Renal cortex interstitium (tissue), 11 donors: ENCODE measurements around the gene MEGF11. TPM values are rescaled to one million over a fixed set of nuclear protein-coding genes. Genes with fewer than 3 reads are reported as not detected.

ENCODE experiments used
- DNase-seq, 11 donors: peaks; one replicate each; pipeline ENCODE4 v3.0.0-alpha.2; 2013; ENCODE audit warnings: low read depth in 9 of 11, low spot score in 4 of 11; ENCODE audit errors: extremely low read depth in 1 of 11
- polyA plus RNA-seq, 3 donors: library from polyadenylated mRNA; unstranded; fragments of 120-200 nt; gene quantifications; one replicate each; pipeline ENCODE4 v1.2.1, GENCODE V29; 2013; ENCODE audit not compliant: insufficient read length in 3 of 3

Gene MEGF11
- polyA plus RNA-seq, 3 donors, result 1.6 to 3.3 (median 2.3) TPM

DNA sequence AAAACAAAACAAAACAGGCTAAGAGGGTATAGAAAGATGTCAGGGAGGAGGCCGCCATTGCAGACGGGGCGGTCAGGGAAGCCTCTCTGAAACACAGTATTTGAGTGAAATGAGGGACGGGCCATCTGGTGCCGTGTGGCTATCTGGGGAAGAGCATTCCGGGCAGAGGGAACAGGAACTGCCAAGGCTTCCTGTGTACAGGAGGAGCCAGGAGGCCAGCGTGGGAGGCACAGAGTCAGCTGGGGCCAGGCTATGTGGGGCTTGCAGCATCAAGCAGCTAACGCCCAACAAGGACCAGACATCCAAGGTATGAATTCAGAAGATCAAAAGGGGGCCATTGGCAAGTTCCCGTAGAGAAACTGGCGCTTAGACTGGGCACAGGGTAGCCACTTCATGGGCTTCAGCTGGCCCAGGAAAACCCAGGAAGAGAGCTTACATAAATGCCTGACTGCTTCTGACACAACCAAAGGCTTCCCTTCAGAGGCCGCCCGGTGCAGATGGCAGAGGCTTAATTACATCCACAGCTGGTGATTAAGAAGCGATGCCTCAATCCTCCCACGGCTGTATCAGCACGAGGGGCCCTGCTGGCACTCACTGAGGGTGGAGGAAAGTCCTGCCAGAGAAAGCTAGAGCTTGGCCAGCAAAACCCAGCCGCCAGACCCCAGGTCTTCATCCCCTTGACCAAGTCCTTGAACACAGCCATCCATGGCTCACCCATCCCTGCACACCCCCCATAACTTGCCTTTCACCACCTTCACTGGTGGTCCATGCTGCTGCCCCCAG lies 144.9 kb downstream of the MEGF11 start:
- DNase-seq, result no peak

DNA sequence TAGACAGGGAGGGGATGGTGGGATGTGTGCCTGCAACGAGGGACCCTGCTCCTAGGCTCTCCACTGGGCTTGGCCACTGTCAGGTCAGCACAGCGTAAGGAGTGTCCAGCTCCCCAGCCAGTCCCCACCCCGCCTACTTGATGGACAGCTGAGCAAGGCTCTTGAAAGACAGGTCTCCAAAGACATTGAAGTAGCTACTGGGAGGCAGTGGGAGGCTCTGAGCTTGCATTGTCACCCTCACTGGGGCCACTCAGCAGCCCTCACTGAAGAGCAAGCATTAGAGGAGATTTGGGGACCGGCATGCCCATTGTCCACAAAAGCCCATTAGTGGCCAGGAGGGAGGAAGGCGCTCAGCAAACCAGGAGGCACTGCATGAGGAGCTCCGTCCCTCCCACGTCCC lies 146.5 kb downstream of the MEGF11 start:
- no peak for DNase-seq

DNA sequence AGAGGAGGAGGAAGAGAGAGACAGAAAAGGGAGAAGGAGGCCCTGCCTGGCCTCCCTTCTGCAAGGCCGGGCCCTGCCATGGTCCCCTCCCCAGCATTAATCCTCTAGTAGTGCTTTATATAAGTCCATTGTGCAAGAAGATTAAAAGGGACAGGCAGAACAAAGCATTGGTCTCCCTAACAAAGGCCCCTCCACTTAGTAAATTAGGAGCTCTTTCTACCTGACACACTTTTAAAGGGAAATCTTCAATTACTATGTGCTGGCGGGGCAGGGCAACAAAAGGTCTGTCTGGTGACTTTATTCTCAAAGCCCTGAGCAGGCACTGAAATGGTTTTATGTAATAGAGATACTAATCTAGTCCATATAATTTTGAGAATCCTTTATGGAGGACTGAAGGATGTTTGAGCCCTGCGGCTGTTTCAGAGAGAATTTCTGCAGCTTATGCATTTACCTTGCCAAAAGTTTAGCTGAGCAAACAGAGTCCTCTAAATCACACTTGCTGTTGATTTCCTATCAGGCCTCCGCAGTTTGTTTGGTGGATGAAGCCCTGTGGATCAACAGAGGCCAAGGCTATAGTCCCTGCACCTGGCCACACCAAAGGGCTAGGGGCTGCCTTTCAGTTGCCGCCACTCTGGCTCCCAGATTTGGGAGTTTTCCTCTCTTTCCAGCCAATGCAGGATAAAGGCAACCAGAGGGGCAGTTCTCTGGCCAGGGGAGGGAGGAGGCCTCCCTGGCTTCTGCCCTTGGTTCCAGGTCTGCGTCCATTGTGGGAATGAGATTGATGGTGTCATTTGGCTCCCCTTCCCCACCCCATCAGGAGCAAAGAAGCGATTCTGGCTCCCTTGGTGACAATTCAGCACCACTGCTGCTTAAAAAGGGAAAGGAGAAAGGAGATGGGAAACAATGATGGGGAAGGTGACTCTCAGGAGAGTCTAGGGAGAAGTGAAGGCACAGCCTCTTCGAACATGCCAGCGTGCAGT lies 148.0 kb downstream of the MEGF11 start:
- DNase-seq, result no peak

DNA sequence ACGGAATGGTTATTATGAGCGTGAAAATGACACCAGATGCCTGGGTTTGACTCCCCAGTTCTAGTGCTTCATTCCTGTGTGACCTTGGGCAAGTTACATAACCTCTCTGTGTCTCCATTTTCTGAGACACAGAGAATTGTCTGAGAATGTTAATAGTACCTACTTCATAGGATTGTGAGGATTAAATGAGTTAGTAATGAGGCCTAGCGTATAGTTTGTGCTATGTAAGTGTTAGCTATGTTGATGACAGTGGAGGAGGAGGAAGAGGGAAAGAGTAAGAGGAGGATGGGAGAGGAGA lies 150.3 kb downstream of the MEGF11 start:
- DNase-seq, result no peak

DNA sequence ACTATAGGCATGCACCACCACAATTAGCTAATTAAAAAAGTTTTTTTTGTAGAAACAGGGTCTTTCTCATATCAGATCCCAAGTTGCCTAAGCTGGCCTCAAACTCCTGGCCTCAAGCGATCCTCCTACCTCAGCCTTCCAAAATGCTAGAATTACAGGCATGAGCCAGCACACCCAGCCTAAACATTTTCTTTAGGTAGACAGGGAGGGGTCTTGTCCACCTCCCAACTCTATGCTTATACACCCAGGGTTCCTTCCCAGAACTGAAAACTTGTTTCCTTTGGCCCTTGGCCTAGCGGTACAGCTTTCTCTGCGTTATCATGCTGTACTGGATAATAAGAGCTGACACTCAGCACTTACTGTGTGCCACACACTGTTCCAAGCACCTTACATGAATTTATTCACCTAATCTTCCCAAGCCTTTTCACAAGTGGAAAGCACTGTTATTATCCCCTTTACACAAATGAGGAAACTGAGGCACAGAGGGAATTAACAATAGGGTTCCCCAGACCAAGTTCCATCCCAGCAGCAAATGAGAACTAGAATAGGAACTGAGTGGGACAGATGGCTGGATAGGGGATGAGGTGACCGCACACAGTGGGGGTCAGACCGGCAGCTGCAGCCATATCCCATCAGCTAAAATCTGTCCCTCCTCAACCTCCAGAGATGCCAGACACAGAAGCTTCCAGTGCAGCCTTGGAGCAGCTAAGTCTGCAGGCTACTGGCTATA lies 150.8 kb downstream of the MEGF11 start:
- DNase-seq, result no peak

DNA sequence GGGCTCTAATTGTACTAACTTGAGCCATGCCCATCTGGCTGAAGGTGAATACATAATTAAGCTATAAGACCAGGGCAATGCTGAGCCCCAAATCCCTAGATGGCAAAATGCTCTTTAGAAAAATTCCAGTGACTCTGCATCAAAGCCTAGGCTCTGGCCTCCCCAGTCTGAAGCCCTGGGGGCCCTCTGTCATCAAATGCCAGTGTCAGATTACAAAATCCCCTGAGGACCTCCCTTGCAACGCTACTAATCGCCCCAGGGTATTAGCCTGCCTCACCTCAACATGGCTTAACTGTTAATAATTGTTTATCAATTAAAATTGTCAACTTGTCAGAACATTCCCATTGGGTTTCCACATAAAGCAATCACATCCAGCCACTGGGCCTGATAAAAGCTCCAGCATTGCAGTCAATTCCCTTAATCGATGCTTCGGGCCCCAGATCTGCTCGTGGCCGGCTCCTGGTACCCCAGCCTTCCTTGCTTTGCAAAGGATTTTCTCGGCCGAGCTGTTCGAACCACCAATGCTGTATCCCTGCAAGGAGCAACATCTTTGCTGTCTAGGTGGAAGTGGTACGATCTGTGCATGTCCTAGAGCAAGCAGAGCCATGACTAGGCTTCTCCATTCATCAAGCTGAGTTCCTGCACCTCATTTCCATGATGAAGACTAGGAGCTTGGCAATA lies 151.7 kb downstream of the MEGF11 start:
- DNase-seq, result no peak

DNA sequence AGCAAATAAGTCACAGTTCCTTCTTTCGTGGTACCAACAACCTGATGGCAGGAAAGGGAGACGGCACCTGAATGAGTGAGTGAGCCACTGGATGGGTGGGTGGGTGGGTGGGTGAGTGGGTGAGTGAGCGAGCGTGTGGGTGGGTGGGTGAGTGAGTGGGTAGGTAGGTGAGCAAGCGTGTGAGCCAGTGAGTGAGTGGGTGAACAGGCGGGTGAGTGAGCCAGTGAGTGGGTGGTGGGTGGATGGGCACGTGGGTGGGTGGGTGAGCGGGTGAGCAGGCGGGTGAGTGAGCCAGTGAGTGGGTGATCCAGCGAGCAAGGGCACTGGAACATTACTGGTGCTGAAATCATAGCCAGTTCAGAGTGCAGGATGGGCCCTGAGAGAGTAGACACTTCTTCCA lies 152.8 kb downstream of the MEGF11 start:
- no peak for DNase-seq

DNA sequence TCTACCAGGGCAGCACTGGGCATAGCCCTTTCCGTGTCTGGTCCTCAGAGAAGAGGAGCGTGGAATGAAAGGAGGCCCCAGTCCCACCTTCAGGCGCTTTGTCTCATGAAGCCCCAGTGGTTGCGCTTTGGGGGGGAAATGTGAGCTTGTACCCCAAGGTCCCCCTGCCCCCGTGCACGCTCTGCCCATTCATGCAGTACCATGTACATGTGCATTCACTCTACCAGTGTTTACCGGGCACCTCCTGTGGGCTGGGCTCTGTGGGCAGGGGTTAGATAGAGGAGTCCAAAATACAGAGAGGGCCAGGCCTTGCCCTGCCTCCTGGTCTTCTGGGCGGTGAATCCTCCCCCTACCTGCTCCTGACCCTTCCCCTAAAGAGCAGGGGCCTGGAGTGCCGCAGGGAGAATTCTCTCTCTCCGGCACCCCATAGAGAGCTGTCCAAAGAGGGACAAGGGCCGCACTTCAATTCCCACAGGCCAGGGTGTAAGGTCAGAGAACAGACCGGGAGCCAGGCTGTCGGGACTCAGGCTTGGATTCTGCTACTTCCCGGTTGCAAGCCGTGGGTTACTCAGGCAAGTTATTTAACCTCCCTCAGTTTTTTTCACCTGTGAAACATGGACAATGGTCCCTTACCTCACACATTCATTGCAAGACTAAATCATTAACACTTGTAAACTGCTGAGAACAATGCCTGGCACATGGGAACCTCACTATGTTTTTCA lies 153.4 kb downstream of the MEGF11 start:
- no peak for DNase-seq

DNA sequence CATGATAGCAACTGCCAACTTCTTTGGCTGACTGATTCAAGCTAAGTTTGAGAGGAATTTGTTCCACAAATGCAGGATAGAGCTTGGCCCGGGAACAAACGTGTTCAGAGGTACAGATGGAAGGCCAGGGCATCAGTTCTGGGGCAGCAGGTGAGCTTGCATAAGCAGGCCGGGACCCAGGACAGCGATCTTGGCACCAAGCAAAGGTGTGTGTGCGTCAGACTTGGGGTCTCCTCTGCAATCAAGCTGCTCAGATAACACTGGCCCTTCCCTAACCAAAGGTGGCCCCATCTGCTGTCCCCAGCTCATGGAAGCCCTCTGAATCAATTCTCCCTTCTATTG lies 155.6 kb downstream of the MEGF11 start:
- DNase-seq, result no peak

DNA sequence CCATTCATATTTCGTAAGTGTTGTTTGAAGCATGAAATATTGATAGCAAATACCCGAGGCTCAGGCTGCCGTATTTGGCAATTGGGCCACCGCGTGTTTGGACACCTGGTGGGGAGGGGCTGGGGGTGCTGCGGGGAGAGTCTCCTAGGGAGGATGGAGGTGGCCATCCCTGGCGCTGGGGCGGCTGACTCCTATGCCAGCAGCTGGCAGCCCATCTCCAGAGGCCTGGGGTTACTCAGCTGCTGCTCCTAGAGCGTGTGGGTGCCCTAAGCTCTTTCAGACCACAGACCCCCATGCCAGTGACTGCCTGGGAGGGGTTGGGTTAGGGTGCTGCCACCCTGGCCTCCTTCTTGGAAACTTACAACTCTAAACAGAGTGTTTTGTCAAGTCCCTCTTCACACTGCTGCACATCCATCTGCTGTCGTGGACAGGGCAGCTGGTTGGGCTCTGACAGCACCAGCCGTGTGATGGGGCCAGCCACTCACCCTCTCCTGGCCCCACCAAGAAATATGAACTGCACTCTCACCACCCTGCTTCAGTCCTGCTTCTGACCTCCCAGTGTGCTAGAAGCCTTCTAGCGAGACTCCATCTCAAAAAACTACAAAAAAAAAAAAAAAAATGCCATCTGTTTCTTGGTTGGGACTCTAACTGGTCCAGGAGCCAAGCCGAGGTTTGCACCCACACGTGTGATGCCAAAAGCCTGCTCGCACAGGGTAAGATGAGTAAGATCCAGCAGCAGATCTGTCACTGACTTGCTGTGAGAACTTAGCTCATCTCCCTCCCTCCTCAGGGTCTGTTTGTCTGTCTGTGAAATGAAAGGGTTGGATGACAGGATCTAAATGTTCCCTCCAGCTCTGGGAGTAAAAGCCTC lies 156.2 kb downstream of the MEGF11 start:
- no peak for DNase-seq

DNA sequence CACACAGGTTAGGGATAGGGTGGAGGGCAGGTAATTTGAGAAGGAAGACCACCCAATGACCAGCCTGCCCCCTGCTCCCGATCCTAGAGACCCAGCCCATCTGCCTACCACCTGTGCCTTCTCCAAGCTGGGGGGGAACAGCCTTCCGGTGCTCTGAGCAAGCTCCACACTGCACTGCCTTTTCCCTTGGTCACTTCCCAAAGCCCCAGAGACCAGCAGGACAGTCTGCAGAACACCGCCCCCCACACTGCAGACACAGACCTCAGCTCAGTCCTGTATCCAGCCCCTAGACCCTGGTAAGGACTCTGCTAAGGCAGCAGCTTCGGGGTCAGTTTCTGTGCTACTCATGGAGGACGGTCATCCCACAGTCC lies 156.9 kb downstream of the MEGF11 start:
- DNase-seq, result no peak

DNA sequence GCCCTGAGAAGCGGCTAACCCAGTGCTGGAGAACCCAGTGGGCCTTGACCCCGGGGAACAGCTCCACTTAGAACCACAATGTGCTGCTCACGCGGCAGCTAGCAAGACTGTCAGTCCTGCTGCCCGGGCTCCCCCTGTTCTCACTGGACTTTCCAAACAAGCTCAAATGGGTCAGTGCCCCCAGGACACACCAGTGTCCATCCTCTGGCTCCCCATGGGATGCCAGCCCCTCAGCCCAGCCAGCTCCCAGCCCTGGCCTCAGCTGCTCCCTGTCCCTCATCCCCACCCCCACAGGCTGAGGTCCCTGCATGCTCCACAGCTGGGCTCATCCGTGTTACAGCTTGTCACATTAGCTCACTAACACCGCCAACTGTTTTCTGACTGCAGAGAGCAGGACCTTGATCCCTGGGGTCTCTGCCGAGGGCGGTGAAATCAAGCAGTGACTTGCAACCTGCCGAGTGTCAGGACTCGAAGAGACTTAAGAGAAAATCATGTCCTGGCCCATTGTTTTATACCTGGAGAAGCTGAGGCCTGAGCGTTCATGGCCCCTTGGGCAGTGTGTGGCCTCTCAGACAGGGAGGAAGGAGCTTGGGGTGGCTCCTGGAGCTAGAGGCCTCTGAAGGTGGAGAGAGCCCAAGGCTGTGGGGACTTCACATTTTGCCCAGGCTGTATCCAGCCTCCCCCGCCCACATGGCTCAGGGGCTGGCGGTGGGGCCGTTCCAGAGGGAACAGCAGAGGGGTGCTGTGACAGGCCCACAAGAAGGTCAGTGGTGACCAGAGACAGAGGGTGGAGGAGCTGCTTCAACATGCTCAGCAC lies 157.5 kb downstream of the MEGF11 start:
- DNase-seq, result no peak

DNA sequence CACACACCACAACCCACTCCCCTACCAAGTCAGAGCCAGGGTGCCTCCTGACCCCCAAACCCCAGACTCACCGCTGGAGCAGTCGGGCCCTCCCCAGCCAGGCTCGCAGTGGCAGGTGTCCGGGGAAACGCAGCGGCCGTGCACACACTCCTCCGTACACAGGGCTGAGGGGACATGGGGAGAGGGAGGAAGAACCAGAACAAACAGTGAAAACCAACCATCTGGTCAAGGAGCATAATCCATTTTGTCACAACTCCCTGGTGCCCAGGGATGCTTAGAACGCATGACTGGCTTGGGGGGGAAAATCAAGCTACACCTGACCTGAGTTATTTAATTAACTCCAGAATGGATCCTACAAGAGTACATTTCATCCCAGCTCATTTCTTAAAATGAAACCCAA lies 159.2 kb downstream of the MEGF11 start:
- no peak for DNase-seq

DNA sequence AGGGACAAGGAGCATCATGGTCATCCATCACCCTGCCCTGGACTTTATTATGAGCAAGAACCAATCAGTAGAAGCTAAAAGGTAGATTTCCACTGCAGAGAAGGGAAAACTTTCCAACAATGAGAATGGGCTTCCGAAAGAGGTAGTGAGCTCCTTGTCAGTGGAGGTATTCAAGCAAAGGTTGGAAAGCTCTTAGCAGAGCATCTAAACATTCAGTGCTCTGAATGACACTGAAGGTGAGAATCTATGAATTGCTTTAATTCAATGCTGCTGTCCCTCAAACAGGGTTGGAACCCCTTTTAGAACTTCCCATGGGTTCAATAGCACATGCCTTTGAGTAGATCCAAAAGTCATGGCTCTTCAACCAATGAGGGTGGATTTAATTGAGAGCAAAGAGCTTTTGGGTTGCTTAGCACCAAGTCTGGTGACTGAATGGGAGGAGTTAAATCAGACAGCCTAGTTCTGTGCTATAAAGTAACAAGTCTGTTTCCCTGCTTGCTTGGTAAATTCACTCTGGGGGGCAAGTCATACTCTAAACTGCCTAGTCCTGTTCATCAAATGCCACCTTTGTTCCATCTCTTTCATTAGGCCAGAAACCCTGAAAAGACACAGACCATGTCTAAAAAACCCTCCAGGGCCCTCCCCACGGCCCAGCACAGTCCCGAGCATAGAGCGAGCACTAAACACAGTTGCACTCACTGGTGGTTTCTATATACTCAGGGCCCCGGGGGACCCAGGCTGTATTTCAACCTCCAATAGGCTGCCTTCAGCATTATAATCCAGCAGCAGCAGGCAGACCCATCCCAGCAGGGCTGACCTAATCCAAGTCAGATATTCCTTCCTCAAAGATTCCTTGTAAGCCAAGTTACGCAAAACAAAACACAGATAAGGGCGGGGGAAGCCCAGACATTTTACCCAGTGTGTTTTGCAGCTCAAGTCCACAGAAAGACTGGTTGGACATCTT lies 161.2 kb downstream of the MEGF11 start:
- no peak for DNase-seq

DNA sequence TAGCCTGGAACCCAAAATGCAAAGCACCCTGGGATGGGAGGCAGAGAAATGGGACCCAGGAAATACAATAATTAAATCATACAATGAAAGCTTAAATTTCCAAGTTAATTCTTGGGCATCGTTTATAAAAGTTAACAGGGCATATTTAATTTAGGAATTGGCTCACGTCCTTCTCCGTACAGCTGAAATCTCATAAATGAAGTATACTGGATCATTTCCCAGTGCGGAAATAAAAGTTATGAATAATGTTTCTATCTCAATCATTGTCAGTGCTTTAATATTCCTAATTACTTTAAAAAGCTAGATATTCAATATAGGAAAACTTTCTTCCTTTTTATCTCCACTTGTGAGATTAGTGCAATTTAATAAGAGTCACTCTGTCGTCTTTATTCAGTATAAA lies 164.0 kb downstream of the MEGF11 start:
- DNase-seq, result no peak

DNA sequence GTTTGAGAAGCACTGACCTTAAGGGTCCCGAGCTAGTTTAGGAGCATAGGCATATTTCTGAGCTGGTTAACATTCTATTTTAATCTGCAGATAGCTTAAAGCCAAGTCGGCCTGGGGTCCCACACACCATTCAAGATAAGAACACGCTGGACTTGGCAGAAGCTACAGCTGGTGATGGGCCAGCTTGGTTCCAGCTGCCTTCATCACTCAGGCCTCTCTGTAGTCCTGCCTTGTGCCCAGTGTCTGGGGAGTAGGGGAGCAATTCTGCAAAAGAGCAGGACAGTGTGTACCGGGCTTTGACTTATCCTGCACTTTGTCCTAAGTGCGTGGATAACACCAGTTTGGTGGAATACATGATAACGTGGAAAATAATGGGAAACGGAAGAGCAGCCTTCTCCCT lies 164.5 kb downstream of the MEGF11 start:
- no peak for DNase-seq
